NCI-H526 (cell line): ENCODE results near the gene SLC44A3.
"Not testable (repeated sequence)": the region's sequence is repeated elsewhere in the genome, so short reads cannot be mapped to it uniquely, and the experiment has no call there.

Experiments used
- DNase-seq, 2 experiments: peaks; one replicate each; lab custom pipeline; 2025; lab: John Stamatoyannopoulos, UW

SLC44A3 gene

DNA sequence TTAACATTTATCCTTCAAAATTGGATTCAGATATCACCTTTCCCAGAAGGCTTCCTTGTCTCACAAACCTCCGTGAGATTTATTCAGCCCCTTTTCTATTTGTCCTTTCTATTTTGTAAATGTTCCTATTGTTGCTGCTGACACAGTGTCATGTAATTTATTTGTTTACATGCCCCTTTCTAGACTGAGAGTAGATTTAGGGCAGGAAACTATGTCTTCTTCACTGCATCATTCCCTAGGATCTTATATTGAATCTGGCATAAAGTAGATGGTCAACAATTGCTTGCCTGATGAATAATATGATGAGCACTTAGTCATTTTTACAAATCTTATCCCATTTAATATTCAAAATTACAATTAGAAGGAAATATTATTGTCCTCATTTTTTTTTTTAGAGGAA, 114.9 kb downstream of the SLC44A3 start:
- no peak for DNase-seq

DNA sequence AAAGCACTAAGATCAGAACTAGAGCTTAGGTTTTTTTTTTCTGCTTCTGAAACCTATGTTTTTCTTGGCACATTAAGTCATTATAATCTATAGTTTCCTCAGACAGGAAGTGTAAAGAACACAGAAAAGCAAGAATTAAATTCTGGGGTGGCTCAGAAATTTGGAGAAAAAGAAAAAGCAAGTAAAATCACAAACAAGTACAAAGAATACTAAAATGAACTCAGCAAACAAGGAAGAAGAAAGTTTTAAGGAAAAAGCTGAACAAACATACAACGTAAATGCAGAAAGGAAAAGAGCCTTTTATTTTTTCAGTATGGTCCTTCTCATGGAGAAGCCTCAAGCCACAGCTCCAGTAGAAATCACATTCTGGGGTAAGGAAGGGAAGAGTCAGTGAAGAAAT, 115.3 kb downstream of the SLC44A3 start:
- DNase-seq, result no peak

- no peak for DNase-seq
Measured at GRCh38 chr1:94936861-94937620, 116.9 kb downstream of the SLC44A3 start.

GRCh38 chr1:94937820-94938219, 117.7 kb downstream of the SLC44A3 start:
- DNase-seq, result no peak

- DNase-seq, result no peak
Measured at GRCh38 chr1:94940738-94941137, 120.6 kb downstream of the SLC44A3 start.

DNA sequence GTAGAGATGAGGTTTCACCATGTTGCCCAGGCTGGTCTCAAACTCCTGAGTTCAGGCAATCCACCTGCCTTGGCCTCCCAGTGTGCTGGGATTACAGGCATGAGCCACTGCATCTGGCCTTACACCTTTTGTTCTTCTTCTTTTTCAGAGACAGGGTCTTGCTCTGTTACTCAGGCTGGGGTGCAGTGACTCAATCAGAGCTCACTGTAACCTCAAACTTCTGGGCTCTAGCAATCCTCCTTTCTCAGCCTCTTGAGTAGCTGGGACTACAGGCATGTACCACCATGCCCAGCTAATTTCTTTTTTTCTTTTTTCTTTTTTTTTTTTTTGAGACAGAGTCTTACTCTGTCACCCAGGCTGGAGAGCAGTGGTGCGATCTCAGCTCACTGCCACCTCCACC, 121.3 kb downstream of the SLC44A3 start:
- not testable (repeated sequence) for DNase-seq

DNA sequence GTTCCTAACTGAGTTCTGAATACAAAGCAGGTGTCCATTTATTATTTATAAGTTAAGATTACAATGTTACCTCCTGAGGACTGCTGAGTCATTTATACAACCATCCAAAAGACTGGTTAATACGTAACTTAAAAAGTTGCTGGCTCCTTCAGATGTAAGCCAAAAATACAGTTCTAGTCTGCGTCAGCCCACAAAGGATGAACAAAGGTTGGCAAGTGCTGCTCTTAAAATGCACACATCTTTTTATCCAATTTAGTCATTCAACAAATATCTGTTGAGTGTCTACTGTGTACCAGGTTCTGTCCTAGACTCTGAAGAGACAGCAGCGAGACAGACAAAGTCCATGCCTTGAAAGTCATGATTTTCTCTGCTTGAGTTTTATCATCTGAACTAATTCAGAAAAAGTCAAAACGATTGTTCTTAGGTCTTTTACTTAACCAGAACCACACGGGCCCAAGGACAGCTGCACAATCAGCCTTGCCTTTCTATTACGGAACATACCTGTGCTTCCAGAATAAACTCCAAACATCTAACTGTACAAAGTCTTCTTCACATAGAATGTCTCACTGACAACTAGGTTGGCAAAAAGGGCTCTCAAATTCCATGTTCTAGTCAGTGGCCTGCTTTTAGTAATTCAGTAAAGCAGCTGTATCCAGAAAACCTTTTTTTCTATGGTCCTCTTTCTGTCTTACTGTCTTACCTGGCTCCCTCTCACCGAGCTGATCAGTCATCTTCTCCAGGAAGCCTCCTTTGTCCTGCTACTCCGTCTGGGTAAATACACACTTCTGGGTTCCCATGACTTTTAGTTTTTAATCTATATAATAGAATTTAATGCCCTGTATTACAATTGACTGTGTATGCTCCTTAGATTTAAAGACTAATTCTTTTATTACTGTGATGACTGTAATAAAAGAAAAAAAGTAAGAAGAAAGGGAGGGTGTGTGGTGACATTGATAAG, 122.3 kb downstream of the SLC44A3 start:
- DNase-seq, result no peak
